Measurements from ENCODE around the gene PLOD1. TPM values are rescaled to one million over a fixed set of nuclear protein-coding genes. Genes with fewer than 3 reads are reported as not detected.

The PLOD1 gene
- polyA plus RNA-seq, 1 donor from 2014 or later, result 2.1 TPM

DNA sequence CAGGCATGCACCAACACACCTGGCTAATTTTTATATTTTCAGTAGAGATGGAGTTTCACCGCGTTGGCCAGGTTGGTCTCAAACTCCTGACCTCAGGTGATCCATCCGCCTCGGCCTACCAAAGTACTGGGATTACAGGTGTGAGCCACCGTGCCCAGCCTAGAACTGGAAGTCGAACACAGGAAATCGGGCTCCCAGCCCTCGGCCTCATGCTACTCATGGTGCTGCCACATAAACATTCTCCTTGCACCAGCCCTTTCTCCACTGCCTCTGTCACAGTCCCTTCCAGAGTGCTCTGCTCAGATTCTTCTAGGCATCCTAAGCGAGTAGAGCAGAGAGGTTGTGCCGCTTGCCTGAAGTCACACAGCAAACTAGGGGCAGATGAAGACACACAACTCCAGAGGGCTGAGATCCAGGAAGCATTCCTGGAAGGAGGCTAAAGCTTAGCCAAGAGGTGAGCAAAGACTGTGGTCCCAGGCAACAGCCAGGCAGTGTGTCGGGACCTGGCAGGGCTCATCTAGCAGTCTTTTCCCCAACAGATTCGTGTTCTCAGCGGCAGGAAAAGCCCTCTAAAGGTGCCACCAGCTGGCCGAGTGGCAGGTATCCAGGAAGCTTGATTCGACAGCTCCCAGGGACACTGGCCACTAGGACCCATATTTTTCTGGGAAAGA, 46.2 kb upstream of the PLOD1 start:
- Histone ChIP-seq H3K9ac (ENCODE audit: low read length) (no peak overlapping the region), H3K36me3 (ENCODE audit: insufficient read depth, low read length) (no peaks in the 10 kb centered on the region), H3K9me2 (ENCODE audit: insufficient read depth, low read length) (no peaks in the 10 kb centered on the region), H4K20me1 (ENCODE audit: insufficient read depth) (no peaks in the 10 kb centered on the region), H3K4me2 (ENCODE audit: low read length) (no peak overlapping the region), H3K4me3 (ENCODE audit: low read length) (no peak overlapping the region), H3K27me3 (ENCODE audit: insufficient read depth, low read depth, low read length) (no peaks in the 10 kb centered on the region), H2AFZ (ENCODE audit: low read depth, low read length) (no peak overlapping the region), H3F3A (ENCODE audit: insufficient read depth, low read length, poor library complexity, severe bottlenecking) (no peaks in the 10 kb centered on the region), H3K9me3 (ENCODE audit: low read length) (no peaks in the 10 kb centered on the region), H3K79me2 (replicated peaks; ENCODE audit: insufficient read depth, low read length) (no peaks in the 10 kb centered on the region), H3K27ac (ENCODE audit: low read length) (no peak overlapping the region)
- no peak for TF ChIP-seq POLR2AphosphoS5 (IDR thresholded peaks at IDR 0.05)
- TF ChIP-seq RAD21 (conservative IDR thresholded peaks at IDR 0.05), result no peak
- no peak for TF ChIP-seq SMC3 (conservative IDR thresholded peaks at IDR 0.05; ENCODE audit: poor library complexity)
- TF ChIP-seq EP300 (conservative IDR thresholded peaks at IDR 0.05; ENCODE audit: poor library complexity, severe bottlenecking), result no peak
- TF ChIP-seq EZH2 (IDR thresholded peaks at IDR 0.05; ENCODE audit: borderline replicate concordance, insufficient read depth, low read length, poor library complexity, severe bottlenecking), result no peak
- TF ChIP-seq TAF1 (IDR thresholded peaks at IDR 0.05; ENCODE audit: low read depth), result no peak
- no peak for TF ChIP-seq MXI1 (conservative IDR thresholded peaks at IDR 0.05; ENCODE audit: poor library complexity, severe bottlenecking)
- TF ChIP-seq, protein P1, sequence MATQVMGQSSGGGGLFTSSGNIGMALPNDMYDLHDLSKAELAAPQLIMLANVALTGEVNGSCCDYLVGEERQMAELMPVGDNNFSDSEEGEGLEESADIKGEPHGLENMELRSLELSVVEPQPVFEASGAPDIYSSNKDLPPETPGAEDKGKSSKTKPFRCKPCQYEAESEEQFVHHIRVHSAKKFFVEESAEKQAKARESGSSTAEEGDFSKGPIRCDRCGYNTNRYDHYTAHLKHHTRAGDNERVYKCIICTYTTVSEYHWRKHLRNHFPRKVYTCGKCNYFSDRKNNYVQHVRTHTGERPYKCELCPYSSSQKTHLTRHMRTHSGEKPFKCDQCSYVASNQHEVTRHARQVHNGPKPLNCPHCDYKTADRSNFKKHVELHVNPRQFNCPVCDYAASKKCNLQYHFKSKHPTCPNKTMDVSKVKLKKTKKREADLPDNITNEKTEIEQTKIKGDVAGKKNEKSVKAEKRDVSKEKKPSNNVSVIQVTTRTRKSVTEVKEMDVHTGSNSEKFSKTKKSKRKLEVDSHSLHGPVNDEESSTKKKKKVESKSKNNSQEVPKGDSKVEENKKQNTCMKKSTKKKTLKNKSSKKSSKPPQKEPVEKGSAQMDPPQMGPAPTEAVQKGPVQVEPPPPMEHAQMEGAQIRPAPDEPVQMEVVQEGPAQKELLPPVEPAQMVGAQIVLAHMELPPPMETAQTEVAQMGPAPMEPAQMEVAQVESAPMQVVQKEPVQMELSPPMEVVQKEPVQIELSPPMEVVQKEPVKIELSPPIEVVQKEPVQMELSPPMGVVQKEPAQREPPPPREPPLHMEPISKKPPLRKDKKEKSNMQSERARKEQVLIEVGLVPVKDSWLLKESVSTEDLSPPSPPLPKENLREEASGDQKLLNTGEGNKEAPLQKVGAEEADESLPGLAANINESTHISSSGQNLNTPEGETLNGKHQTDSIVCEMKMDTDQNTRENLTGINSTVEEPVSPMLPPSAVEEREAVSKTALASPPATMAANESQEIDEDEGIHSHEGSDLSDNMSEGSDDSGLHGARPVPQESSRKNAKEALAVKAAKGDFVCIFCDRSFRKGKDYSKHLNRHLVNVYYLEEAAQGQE (IDR thresholded peaks at IDR 0.05; ENCODE audit: borderline replicate concordance), result no peak
- TF ChIP-seq, protein P2, sequence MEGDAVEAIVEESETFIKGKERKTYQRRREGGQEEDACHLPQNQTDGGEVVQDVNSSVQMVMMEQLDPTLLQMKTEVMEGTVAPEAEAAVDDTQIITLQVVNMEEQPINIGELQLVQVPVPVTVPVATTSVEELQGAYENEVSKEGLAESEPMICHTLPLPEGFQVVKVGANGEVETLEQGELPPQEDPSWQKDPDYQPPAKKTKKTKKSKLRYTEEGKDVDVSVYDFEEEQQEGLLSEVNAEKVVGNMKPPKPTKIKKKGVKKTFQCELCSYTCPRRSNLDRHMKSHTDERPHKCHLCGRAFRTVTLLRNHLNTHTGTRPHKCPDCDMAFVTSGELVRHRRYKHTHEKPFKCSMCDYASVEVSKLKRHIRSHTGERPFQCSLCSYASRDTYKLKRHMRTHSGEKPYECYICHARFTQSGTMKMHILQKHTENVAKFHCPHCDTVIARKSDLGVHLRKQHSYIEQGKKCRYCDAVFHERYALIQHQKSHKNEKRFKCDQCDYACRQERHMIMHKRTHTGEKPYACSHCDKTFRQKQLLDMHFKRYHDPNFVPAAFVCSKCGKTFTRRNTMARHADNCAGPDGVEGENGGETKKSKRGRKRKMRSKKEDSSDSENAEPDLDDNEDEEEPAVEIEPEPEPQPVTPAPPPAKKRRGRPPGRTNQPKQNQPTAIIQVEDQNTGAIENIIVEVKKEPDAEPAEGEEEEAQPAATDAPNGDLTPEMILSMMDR (IDR thresholded peaks at IDR 0.05; ENCODE audit: poor library complexity, severe bottlenecking), result no peak

DNA sequence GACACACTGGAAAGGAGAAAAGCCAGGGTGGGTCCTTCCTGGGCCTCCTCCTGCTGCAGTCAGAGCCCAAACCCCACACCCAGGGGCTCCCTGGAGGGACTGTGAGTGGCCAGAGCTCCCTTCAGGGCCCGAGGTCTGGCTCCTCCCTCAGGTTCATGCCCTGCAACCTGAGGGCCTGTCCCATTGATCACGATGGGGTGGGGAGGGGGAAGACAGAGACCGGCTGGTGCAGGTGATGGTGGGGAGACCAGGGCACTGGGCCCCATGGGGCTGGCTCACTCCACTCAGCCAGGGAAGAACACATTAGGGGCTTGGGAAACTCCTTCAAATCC, 45.7 kb upstream of the PLOD1 start:
- H3K4me2 ChIP-seq (ENCODE audit: low read length), result no peak overlapping the region
- H3K9me3 ChIP-seq (ENCODE audit: low read length), result no peaks in the 10 kb centered on the region
- H4K20me1 ChIP-seq (ENCODE audit: insufficient read depth), result no peaks in the 10 kb centered on the region

More for the DNA sequence above, 45.7 kb upstream of the PLOD1 start:
- Histone ChIP-seq H2AFZ (ENCODE audit: low read depth, low read length) (no peak overlapping the region), H3K27ac (ENCODE audit: low read length) (no peak overlapping the region), H3K27me3 (ENCODE audit: insufficient read depth, low read depth, low read length) (no peaks in the 10 kb centered on the region), H3K36me3 (ENCODE audit: insufficient read depth, low read length) (no peaks in the 10 kb centered on the region), H3K79me2 (replicated peaks; ENCODE audit: insufficient read depth, low read length) (no peaks in the 10 kb centered on the region), H3K9ac (ENCODE audit: low read length) (no peak overlapping the region), H3K4me3 (ENCODE audit: low read length) (no peak overlapping the region), H3K9me2 (ENCODE audit: insufficient read depth, low read length) (no peaks in the 10 kb centered on the region), H3F3A (ENCODE audit: insufficient read depth, low read length, poor library complexity, severe bottlenecking) (no peaks in the 10 kb centered on the region)
- TF ChIP-seq, protein P2 (IDR thresholded peaks at IDR 0.05; ENCODE audit: poor library complexity, severe bottlenecking), result no peak
- no peak for TF ChIP-seq EZH2 (IDR thresholded peaks at IDR 0.05; ENCODE audit: borderline replicate concordance, insufficient read depth, low read length, poor library complexity, severe bottlenecking)
